VCaP (cell line): Measurements from ENCODE around the gene QRICH1.
A peak's percentile ranks its signal among the peaks of the same experiment; 100 is the strongest.

Experiments
- H3K27ac ChIP-seq: fragments of 450-650 bp; 2 replicates; pipeline ENCODE4 v1.5.1; 2017
- TF ChIP-seq, protein P1 (sequence below): fragments of 450-650 bp; conservative IDR thresholded peaks from 2 replicates; pipeline ENCODE4 v1.5.1; 2017; ENCODE audit warnings: mild to moderate bottlenecking, moderate library complexity

Gene QRICH1

DNA sequence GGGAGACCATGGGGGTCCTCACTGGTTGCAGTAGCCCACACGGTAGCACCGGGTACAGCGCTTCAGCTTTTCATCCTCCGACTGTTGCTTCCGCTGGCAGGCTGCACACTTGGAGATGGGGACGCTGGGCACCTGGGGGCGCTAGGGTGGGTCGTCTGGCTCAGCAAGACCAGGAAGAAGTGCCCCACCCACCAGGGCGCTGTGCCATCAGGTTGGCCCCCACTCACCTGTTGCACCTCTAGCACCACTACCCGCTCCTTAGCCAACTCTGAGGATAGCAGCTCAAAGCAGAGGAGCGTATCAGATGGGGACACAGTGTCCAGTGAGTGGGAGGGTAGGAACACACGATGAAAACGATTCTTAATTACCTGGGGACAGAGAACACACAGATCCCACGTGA is 18.4 kb upstream of the QRICH1 start:
- TF ChIP-seq, protein P1, sequence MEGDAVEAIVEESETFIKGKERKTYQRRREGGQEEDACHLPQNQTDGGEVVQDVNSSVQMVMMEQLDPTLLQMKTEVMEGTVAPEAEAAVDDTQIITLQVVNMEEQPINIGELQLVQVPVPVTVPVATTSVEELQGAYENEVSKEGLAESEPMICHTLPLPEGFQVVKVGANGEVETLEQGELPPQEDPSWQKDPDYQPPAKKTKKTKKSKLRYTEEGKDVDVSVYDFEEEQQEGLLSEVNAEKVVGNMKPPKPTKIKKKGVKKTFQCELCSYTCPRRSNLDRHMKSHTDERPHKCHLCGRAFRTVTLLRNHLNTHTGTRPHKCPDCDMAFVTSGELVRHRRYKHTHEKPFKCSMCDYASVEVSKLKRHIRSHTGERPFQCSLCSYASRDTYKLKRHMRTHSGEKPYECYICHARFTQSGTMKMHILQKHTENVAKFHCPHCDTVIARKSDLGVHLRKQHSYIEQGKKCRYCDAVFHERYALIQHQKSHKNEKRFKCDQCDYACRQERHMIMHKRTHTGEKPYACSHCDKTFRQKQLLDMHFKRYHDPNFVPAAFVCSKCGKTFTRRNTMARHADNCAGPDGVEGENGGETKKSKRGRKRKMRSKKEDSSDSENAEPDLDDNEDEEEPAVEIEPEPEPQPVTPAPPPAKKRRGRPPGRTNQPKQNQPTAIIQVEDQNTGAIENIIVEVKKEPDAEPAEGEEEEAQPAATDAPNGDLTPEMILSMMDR: no peak
- H3K27ac ChIP-seq: no peak overlapping the region

DNA sequence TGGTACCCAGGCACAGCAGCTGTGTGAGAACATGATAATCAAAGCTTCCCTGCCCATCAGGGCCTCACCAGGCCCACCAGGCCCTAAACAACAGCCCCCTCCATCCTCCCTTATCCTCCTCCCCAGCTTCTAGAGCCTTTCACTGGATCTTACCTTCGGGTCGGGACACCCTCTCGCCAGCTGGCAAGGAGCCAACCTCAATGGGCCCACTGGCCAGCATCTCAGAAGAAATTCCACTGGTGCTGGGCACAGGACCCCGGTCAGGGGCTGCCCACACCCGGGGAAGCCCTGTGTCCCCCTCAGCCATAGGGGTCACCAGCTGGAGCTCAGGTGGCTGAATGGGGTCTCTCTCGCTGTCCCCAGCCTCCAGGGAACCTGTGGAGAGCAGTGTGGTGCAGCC is 17.5 kb upstream of the QRICH1 start:
- TF ChIP-seq, protein P1: no peak
- no peak overlapping the region for H3K27ac ChIP-seq

DNA sequence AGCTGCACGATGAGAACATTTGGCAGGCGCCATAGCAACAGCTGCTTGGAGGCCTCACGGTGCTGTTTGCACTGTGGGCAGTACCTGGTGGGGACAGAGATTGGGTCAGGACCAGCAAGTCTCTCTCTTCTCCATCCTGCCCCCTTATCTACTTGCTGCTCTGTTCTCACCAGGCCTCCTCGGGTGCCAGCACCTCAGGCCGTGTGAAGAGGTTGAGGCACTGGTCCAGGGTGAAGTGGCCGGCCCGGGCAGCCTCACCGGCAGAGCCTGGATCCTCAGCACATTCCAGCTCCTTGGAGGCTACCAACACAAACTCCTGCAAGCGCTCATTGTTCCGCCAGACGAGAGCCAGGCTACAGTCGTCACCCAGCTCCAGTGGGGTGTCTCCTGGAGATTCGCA is 16.9 kb upstream of the QRICH1 start:
- H3K27ac ChIP-seq: no peak overlapping the region
- TF ChIP-seq, protein P1: no peak

DNA sequence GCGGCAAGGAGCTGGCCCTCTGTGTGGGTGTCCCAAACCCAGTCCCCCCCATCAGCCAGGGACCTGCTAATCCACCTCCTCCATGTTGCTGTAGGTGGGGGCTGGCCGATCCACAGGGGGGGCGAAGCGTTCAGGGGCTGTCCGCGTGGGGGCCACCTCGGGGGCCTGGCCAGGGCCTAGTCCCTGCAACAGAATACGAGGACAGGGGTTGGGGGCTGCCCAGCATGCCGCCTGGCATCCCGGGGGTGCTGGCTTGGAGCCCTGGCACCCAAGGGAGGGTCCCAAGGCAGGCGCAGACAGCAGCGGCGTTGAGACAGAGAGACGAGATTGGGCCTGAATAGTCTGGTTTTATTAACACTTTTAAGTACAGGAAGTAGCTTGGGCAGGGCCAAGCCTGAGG is 14.5 kb upstream of the QRICH1 start:
- TF ChIP-seq, protein P1: no peak
- H3K27ac ChIP-seq: no peak overlapping the region

DNA sequence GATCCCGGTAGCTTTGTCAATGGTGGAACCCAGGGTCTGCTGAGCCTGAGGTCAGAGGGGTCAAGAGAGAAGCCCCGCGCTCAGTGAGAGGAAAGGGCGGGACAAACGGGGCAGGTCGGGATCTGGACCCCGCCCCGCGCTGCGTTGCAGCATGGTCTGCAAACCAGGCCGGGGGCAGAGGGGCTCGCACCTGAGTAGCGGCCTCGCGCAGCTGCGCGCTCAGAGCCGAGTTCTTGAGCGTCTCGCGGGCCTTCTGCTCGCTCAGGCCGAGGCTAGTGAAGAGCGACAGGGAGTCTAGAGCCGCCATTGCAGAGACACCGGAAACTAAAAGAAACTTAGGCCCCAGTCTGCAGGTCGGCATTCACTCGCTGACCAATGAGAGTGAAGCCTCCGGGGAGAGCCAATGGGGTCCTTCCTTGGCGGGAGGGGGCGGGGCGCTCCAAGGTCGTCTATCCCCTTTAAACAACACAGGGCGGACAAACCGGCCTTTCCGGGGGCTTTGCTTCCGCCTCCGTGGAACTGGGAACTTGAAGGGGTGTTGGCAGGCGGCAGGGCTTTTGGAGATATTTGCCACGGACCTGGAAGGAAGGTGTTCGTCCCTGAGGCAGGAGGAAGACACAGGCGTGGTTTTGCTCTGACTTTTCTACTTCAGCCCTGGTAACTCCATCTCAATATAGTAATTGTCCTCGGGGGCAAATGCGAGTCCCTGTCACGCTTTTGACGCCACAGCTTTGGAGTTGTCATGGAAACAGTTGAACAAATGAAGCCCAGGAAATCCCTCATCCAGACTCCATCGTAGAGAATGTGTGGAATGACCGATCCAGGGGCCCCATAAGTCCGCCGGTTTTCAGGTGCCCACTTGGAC is 10.8 kb upstream of the QRICH1 start, which contains the start of gene QARS1:
Gene QARS1, minus strand, starts transcription at position 331 of the 865 bp plus-strand sequence. Its CDS starts 24 bp downstream, at position 307.
- peak within 1 kb of the TSS; percentile 95 for H3K27ac ChIP-seq
- TF ChIP-seq, protein P1: no peak

GRCh38 chr3:49104052-49104426 is 10.2 kb upstream of the QRICH1 start:
- TF ChIP-seq, protein P1: no peak
- peak overlapping the region; percentile 95 for H3K27ac ChIP-seq

DNA sequence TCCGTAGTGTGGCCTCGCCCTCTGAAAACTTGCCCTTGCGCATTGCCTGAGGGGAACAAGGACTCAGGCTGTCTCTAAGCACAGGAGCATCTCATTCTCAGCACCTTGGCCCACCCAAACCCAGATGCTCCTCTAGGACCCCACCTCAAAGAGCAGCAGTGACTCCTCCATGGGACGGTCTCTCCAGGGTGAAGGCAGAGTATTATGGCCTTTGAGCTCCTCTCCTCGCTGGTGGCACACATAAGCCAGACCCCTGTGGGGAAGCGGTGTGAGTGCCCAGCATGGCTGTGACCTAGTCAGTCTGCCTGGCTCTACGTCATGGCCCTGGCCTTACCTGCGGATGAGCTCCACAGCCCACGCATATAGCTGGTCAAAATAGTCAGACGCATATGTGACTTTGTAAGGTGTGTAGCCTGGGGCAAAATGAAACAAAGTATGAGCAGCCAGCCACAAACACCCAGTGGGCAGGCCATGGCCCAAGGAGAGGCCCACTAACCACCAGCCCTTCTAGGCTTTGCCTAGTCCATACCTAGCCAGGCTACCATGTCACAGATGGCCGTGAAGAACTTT is 6.3 kb upstream of the QRICH1 start:
- TF ChIP-seq, protein P1: no peak
- H3K27ac ChIP-seq: no peak overlapping the region
